Colonic mucosa (tissue), 4 donors: Measurements from ENCODE around the gene TRRAP. TPM values are rescaled to one million over a fixed set of nuclear protein-coding genes. Genes with fewer than 3 reads are reported as not detected.

Experiments
- DNase-seq: peaks from one replicate; pipeline ENCODE4 v3.0.0-alpha.2; 2020
- H3K27ac ChIP-seq: fragments of 200-600 bp; one replicate; pipeline ENCODE4 v1.8.0; 2021
- H3K27me3 ChIP-seq: fragments of 200-600 bp; one replicate; pipeline ENCODE4 v1.8.0; 2021
- H3K36me3 ChIP-seq: fragments of 200-600 bp; one replicate; pipeline ENCODE4 v1.8.0; 2021
- H3K4me1 ChIP-seq: fragments of 200-600 bp; one replicate; pipeline ENCODE4 v1.8.0; 2021; ENCODE audit warnings: mild to moderate bottlenecking
- H3K4me3 ChIP-seq: fragments of 200-600 bp; one replicate; pipeline ENCODE4 v1.8.0; 2021
- H3K9ac ChIP-seq, 2 donors: one replicate each; pipeline ENCODE4 v1.7.0; 2013; ENCODE audit warnings: control low read depth in 2 of 2, low read depth in 2 of 2, low read length in 2 of 2
- H3K9me3 ChIP-seq: fragments of 200-600 bp; one replicate; pipeline ENCODE4 v1.8.0; 2021
- CTCF ChIP-seq: fragments of 200-600 bp; IDR thresholded peaks from one replicate; pipeline ENCODE4 v1.8.0; 2022; ENCODE audit warnings: antibody characterized with exemption, mild to moderate bottlenecking
- intact Hi-C: fragments of 100-400 bp; cut with DNase I; formaldehyde crosslinking; loops from one replicate; pipeline ENCODE4 v1.14.1; 2022
- total RNA-seq, 2 donors: library from RNA; stranded (reverse); fragmentation: NEBNext Ultra II Directional in 1 of 2; extraction: Animal tissue kit (Norgen Biotek cat#: 25700) in 1 of 2; gene quantifications; one replicate each; pipeline ENCODE4 v1.2.1, GENCODE V29; 2021
- donor health status: healthy.
- donor health status: DM: no; HTN: no; CAD: no.
- donor health status: DM: no; HTN: no; CAD: no.

Gene TRRAP
- total RNA-seq, 2 donors from 2014 or later: 33.3 to 39.4 TPM

DNA sequence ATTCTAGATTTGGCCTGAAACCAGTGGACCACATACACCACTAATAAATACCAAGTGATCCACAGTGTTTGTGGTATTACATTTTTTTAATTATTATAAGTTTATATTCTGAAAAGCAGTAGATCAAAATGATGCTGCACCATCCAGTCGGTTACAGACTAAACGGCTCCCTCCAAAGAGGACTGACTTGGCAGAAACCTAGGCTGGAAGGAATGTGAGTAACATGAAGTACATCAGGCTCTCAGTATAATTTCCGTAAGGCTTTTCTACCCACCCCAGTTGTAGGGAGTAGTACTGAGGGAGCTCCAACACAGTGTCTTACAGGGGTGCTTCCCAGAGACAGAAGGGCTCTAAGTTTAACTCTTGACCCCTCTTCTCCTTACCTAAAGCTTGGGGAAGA is 119.5 kb downstream of the TRRAP start:
- intact Hi-C loops: no loop called here

DNA sequence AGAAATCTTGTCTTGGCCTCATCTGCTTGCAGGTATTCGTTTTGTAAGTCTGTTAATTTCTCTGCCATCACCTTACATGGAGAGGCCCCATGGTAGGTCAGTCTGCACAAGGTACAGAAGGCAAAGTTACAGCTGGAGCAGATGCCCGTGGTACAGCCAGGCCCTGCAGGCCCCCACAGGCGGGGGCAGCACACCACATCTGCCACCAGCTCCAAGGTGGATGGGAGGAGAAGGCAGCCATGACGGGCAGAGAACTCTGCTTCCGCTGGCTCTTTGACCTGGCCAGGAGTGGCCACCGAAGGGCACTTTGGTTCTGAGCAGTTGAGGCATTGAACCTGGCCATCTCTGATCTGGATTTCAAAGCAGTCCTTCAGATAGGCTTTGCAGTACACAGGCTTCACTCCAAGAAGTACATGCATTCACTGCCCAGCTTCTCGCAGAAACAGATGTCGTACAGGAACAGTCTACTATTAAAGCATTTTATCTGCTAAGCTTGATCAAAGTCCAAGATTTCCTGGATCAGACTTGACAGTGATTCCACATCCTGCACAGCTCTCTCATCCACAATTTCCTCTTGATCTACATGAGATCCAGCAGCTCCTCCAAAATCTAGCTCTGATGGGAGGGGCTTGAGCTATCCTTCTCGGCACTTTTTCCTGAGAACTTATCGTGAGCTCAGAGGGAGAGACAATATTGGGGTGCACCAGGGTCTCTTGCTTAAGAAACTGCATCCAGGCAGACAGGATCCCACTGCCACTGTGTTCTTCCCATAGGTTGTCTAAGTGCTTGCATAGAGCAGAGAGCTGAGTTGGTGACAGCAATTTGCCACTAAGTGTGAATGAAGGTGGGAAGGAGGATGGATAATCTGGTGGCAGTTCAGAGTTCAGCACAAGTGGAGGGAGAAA is 120.7 kb downstream of the TRRAP start:
- Histone ChIP-seq H3K27me3 (no peaks in the 10 kb centered on the region), H3K4me1 (no peaks in the 10 kb centered on the region), H3K9ac (no peak overlapping the region), H3K4me3 (no peak overlapping the region), H3K9me3 (no peaks in the 10 kb centered on the region), H3K36me3 (peaks cover 6% of the 10 kb centered on the region), H3K27ac (no peak overlapping the region)
- no peak for DNase-seq
- TF ChIP-seq CTCF: no peak
- intact Hi-C loops: no loop called here

More for the DNA sequence above, 119.5 kb downstream of the TRRAP start:
- DNase-seq: no peak
- Histone ChIP-seq H3K9me3 (no peaks in the 10 kb centered on the region), H3K27ac (no peak overlapping the region), H3K27me3 (no peaks in the 10 kb centered on the region), H3K36me3 (no peaks in the 10 kb centered on the region), H3K4me3 (no peak overlapping the region), H3K4me1 (no peaks in the 10 kb centered on the region), H3K9ac (no peak overlapping the region)
- TF ChIP-seq CTCF: no peak

GRCh38 chr7:99000196-99000903 is 122.0 kb downstream of the TRRAP start:
- Histone ChIP-seq H3K4me3 (no peak overlapping the region), H3K4me1 (no peaks in the 10 kb centered on the region), H3K27me3 (no peaks in the 10 kb centered on the region), H3K27ac (no peak overlapping the region), H3K9ac (no peak overlapping the region), H3K36me3 (peaks cover 19% of the 10 kb centered on the region), H3K9me3 (no peaks in the 10 kb centered on the region)
- no peak for TF ChIP-seq CTCF
- intact Hi-C loops: no loop called here
- no peak for DNase-seq

DNA sequence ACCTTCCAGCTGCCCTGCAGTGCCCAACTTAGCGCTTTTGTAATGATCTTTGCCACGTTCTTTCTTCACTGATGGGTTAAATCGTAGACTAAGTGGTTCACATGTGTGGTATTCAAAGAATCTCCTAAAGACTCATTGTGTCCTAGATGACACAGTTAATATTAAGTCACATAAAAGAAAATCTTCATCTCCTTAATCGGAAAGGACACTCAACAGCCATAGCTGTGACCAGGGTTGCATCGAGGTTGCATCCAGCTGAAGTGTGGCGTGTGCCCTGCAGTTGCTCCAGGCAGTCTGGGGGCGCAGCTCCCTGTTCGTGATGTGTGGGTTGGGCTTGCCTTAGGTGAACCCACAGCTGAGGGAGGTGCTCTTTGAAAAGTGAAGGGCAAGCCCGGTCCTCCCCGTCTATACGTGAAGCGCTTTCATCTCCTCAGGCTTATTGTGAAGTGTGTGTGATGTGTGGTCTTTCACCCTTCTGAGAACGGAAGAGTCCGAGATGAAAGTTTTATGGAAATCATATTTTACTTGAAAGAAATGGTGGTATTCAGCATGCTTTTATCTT is 122.7 kb downstream of the TRRAP start:
- Histone ChIP-seq H3K27me3 (no peaks in the 10 kb centered on the region), H3K4me1 (no peaks in the 10 kb centered on the region), H3K4me3 (no peak overlapping the region), H3K27ac (no peak overlapping the region), H3K9ac (no peak overlapping the region), H3K36me3 (peaks cover 20% of the 10 kb centered on the region), H3K9me3 (no peaks in the 10 kb centered on the region)
- TF ChIP-seq CTCF: no peak
- intact Hi-C loops: no loop called here
- DNase-seq: no peak

GRCh38 chr7:99001482-99002147 is 123.3 kb downstream of the TRRAP start:
- Histone ChIP-seq H3K9ac (no peak overlapping the region), H3K27ac (no peak overlapping the region), H3K27me3 (no peaks in the 10 kb centered on the region), H3K4me1 (no peaks in the 10 kb centered on the region), H3K9me3 (no peaks in the 10 kb centered on the region), H3K36me3 (peaks cover 24% of the 10 kb centered on the region), H3K4me3 (no peak overlapping the region)
- no peak for TF ChIP-seq CTCF
- no peak for DNase-seq
- intact Hi-C loops: no loop called here
